Measurements from ENCODE around the gene RENBP.

The RENBP gene

GRCh38 chrX:153903238-153903980 is 41.0 kb downstream of the RENBP start:
- Histone ChIP-seq H3K9ac (ENCODE audit: insufficient read length) (no peak overlapping the region), H3K4me3 (no peak overlapping the region), H3K27ac (no peak overlapping the region), H3K9me3 (ENCODE audit: low read depth, low read length) (no peaks in the 10 kb centered on the region), H3K36me3 (ENCODE audit: insufficient read depth, low read length) (no peaks in the 10 kb centered on the region)
- TF ChIP-seq EZH2 (IDR thresholded peaks at IDR 0.05) (no peak), FOXP2 (optimal IDR thresholded peaks at IDR 0.05; ENCODE audit: control extremely low read depth, extremely low read length, insufficient read depth) (no peak), POLR2AphosphoS5 (IDR thresholded peaks at IDR 0.05; ENCODE audit: borderline replicate concordance, low read depth, low read length) (no peak)
- DNase-seq (ENCODE audit: low read depth, low spot score), result no peak

- H3K27ac ChIP-seq, result no peak overlapping the region
- no peak overlapping the region for H3K4me3 ChIP-seq
- no peaks in the 10 kb centered on the region for H3K9me3 ChIP-seq (ENCODE audit: low read depth, low read length)
- no peak overlapping the region for H3K9ac ChIP-seq (ENCODE audit: insufficient read length)
- no peaks in the 10 kb centered on the region for H3K36me3 ChIP-seq (ENCODE audit: insufficient read depth, low read length)
- TF ChIP-seq POLR2AphosphoS5 (IDR thresholded peaks at IDR 0.05; ENCODE audit: borderline replicate concordance, low read depth, low read length) (no peak), FOXP2 (optimal IDR thresholded peaks at IDR 0.05; ENCODE audit: control extremely low read depth, extremely low read length, insufficient read depth) (no peak), EZH2 (IDR thresholded peaks at IDR 0.05) (no peak)
- no peak for DNase-seq (ENCODE audit: low read depth, low spot score)
Observed at GRCh38 chrX:153902385-153902784, 42.1 kb downstream of the RENBP start.

- Histone ChIP-seq H3K9me3 (ENCODE audit: low read depth, low read length) (no peaks in the 10 kb centered on the region), H3K27ac (peak overlapping the region; percentile 70; the same call in 1 of the 2 replicates), H3K9ac (ENCODE audit: insufficient read length) (no peak overlapping the region), H3K36me3 (ENCODE audit: insufficient read depth, low read length) (no peaks in the 10 kb centered on the region), H3K4me3 (no peak overlapping the region)
- no peak for DNase-seq (ENCODE audit: low read depth, low spot score)
- TF ChIP-seq POLR2AphosphoS5 (IDR thresholded peaks at IDR 0.05; ENCODE audit: borderline replicate concordance, low read depth, low read length) (no peak), FOXP2 (optimal IDR thresholded peaks at IDR 0.05; ENCODE audit: control extremely low read depth, extremely low read length, insufficient read depth) (no peak), EZH2 (IDR thresholded peaks at IDR 0.05) (no peak)
Observed at GRCh38 chrX:153901753-153902140, 42.7 kb downstream of the RENBP start.

GRCh38 chrX:153900831-153901752 is 43.4 kb downstream of the RENBP start:
- no peaks in the 10 kb centered on the region for H3K36me3 ChIP-seq (ENCODE audit: insufficient read depth, low read length)
- no peak overlapping the region for H3K9ac ChIP-seq (ENCODE audit: insufficient read length)
- H3K27ac ChIP-seq, result peak overlapping the region; percentile 70
- DNase-seq (ENCODE audit: low read depth, low spot score), result peak; percentile 48
- peak overlapping the region; percentile 44; the same call in 1 of the 2 replicates for H3K4me3 ChIP-seq
- no peak for TF ChIP-seq EZH2 (IDR thresholded peaks at IDR 0.05)
- peak; percentile 56 for TF ChIP-seq FOXP2 (optimal IDR thresholded peaks at IDR 0.05; ENCODE audit: control extremely low read depth, extremely low read length, insufficient read depth)
- TF ChIP-seq POLR2AphosphoS5 (IDR thresholded peaks at IDR 0.05; ENCODE audit: borderline replicate concordance, low read depth, low read length), result no peak
- no peaks in the 10 kb centered on the region for H3K9me3 ChIP-seq (ENCODE audit: low read depth, low read length)

- H3K4me3 ChIP-seq, result no peak overlapping the region
- DNase-seq (ENCODE audit: low read depth, low spot score), result no peak
- no peak overlapping the region for H3K27ac ChIP-seq
- TF ChIP-seq POLR2AphosphoS5 (IDR thresholded peaks at IDR 0.05; ENCODE audit: borderline replicate concordance, low read depth, low read length) (no peak), FOXP2 (optimal IDR thresholded peaks at IDR 0.05; ENCODE audit: control extremely low read depth, extremely low read length, insufficient read depth) (no peak), EZH2 (IDR thresholded peaks at IDR 0.05) (no peak)
- no peak overlapping the region for H3K9ac ChIP-seq (ENCODE audit: insufficient read length)
- no peaks in the 10 kb centered on the region for H3K9me3 ChIP-seq (ENCODE audit: low read depth, low read length)
- no peaks in the 10 kb centered on the region for H3K36me3 ChIP-seq (ENCODE audit: insufficient read depth, low read length)
Observed at GRCh38 chrX:153897899-153898298, 46.5 kb downstream of the RENBP start.

- TF ChIP-seq POLR2AphosphoS5 (IDR thresholded peaks at IDR 0.05; ENCODE audit: borderline replicate concordance, low read depth, low read length), result no peak
- TF ChIP-seq FOXP2 (optimal IDR thresholded peaks at IDR 0.05; ENCODE audit: control extremely low read depth, extremely low read length, insufficient read depth), result no peak
- TF ChIP-seq EZH2 (IDR thresholded peaks at IDR 0.05), result no peak
- Histone ChIP-seq H3K27ac (no peak overlapping the region), H3K4me3 (no peak overlapping the region), H3K9ac (ENCODE audit: insufficient read length) (no peak overlapping the region), H3K9me3 (ENCODE audit: low read depth, low read length) (no peaks in the 10 kb centered on the region), H3K36me3 (ENCODE audit: insufficient read depth, low read length) (no peaks in the 10 kb centered on the region)
- DNase-seq (ENCODE audit: low read depth, low spot score), result no peak
Observed at GRCh38 chrX:153889123-153889522, 55.3 kb downstream of the RENBP start.

GRCh38 chrX:153888344-153888743 is 56.1 kb downstream of the RENBP start:
- H3K27ac ChIP-seq, result no peak overlapping the region

GRCh38 chrX:153887385-153887784 is 57.1 kb downstream of the RENBP start:
- H3K36me3 ChIP-seq (ENCODE audit: insufficient read depth, low read length), result no peaks in the 10 kb centered on the region
- DNase-seq (ENCODE audit: low read depth, low spot score), result no peak
- H3K4me3 ChIP-seq, result no peak overlapping the region
- TF ChIP-seq POLR2AphosphoS5 (IDR thresholded peaks at IDR 0.05; ENCODE audit: borderline replicate concordance, low read depth, low read length) (no peak), EZH2 (IDR thresholded peaks at IDR 0.05) (no peak), FOXP2 (optimal IDR thresholded peaks at IDR 0.05; ENCODE audit: control extremely low read depth, extremely low read length, insufficient read depth) (no peak)
- H3K9ac ChIP-seq (ENCODE audit: insufficient read length), result no peak overlapping the region
- H3K27ac ChIP-seq, result no peak overlapping the region
- H3K9me3 ChIP-seq (ENCODE audit: low read depth, low read length), result no peaks in the 10 kb centered on the region

More at GRCh38 chrX:153888344-153888743, 56.1 kb downstream of the RENBP start:
- Histone ChIP-seq H3K36me3 (ENCODE audit: insufficient read depth, low read length) (no peaks in the 10 kb centered on the region), H3K4me3 (no peak overlapping the region), H3K9ac (ENCODE audit: insufficient read length) (no peak overlapping the region), H3K9me3 (ENCODE audit: low read depth, low read length) (no peaks in the 10 kb centered on the region)
- no peak for TF ChIP-seq EZH2 (IDR thresholded peaks at IDR 0.05)
- TF ChIP-seq POLR2AphosphoS5 (IDR thresholded peaks at IDR 0.05; ENCODE audit: borderline replicate concordance, low read depth, low read length), result no peak
- no peak for TF ChIP-seq FOXP2 (optimal IDR thresholded peaks at IDR 0.05; ENCODE audit: control extremely low read depth, extremely low read length, insufficient read depth)
- DNase-seq (ENCODE audit: low read depth, low spot score), result no peak
